OCI-LY1 (cell line): ENCODE data around the gene FAT1.

Experiments used
- H2AFZ ChIP-seq: fragments of 200-600 bp; sonication (generic), shearing (Covaris generic); 2 replicates; pipeline ENCODE4 v1.6.0; 2014; ENCODE audit warnings: antibody characterized with exemption, mild to moderate bottlenecking, low read length
- H3F3A ChIP-seq: fragments of 200-600 bp; sonication (generic), shearing (Covaris generic); 2 replicates; pipeline ENCODE4 v1.6.0; 2014; ENCODE audit warnings: mild to moderate bottlenecking, antibody characterized with exemption, low read length, moderate library complexity; ENCODE audit not compliant: insufficient read depth
- H3K27ac ChIP-seq: fragments of 200-600 bp; sonication (generic); 2 replicates; pipeline ENCODE4 v1.5.1; 2014; ENCODE audit warnings: low read length, mixed run types, mild to moderate bottlenecking, low read depth; ENCODE audit not compliant: poor library complexity, severe bottlenecking
- H3K27me3 ChIP-seq: fragments of 200-600 bp; sonication (generic); 2 replicates; pipeline ENCODE4 v1.6.0; 2014; ENCODE audit warnings: antibody characterized with exemption, mild to moderate bottlenecking, low read length, moderate library complexity; ENCODE audit not compliant: insufficient read depth
- H3K36me3 ChIP-seq: fragments of 200-600 bp; sonication (generic); 2 replicates; pipeline ENCODE4 v1.6.1; 2014; ENCODE audit warnings: mild to moderate bottlenecking, antibody characterized with exemption, low read length, moderate library complexity, mixed read lengths; ENCODE audit not compliant: insufficient read depth
- H3K4me1 ChIP-seq: fragments of 200-600 bp; sonication (generic); 2 replicates; pipeline ENCODE4 v1.5.1; 2014; ENCODE audit warnings: mild to moderate bottlenecking, low read length, moderate library complexity; ENCODE audit not compliant: insufficient read depth, severe bottlenecking
- H3K4me2 ChIP-seq: fragments of 200-600 bp; sonication (generic), shearing (Covaris generic); 2 replicates; pipeline ENCODE4 v1.6.1; 2014; ENCODE audit warnings: low read length
- H3K4me3 ChIP-seq: fragments of 200-600 bp; sonication (generic); 2 replicates; pipeline ENCODE4 v1.5.1; 2014; ENCODE audit warnings: low read length, low read depth, mild to moderate bottlenecking, mixed read lengths; ENCODE audit not compliant: poor library complexity, severe bottlenecking
- H3K79me2 ChIP-seq: fragments of 200-600 bp; shearing (Covaris generic); 2 replicates; pipeline ENCODE4 v1.6.1; 2016; ENCODE audit warnings: mixed run types, low read length, mixed read lengths; ENCODE audit not compliant: insufficient read depth
- H3K9ac ChIP-seq: fragments of 200-600 bp; sonication (generic), shearing (Covaris generic); 2 replicates; pipeline ENCODE4 v1.6.1; 2014; ENCODE audit warnings: mild to moderate bottlenecking, low read length, mixed read lengths
- H3K9me2 ChIP-seq: fragments of 200-600 bp; sonication (generic), shearing (Covaris generic); 2 replicates; pipeline ENCODE4 v1.6.1; 2014; ENCODE audit warnings: low read depth, mild to moderate bottlenecking, low read length, mixed read lengths
- H3K9me3 ChIP-seq: fragments of 200-600 bp; shearing (Covaris generic); 2 replicates; pipeline ENCODE4 v1.6.1; 2014; ENCODE audit warnings: low read length, mixed read lengths
- H4K20me1 ChIP-seq: fragments of 200-600 bp; sonication (generic), shearing (Covaris generic); 2 replicates; pipeline ENCODE4 v1.6.0; 2016; ENCODE audit warnings: mild to moderate bottlenecking, low read length; ENCODE audit not compliant: insufficient read depth
- EZH2 ChIP-seq: fragments of 200-600 bp; sonication (generic), shearing (Covaris generic); IDR thresholded peaks from 2 replicates; pipeline ENCODE4 v1.8.0; 2017; ENCODE audit warnings: borderline replicate concordance, mixed run types, mild to moderate bottlenecking, antibody characterized with exemption, low read length, moderate library complexity, mixed read lengths
- TF ChIP-seq, protein P1 (sequence below): fragments of 200-600 bp; sonication (generic), shearing (Covaris generic); IDR thresholded peaks from 2 replicates; pipeline ENCODE4 v1.5.1; 2017; ENCODE audit warnings: mild to moderate bottlenecking, antibody characterized with exemption, low read length, moderate library complexity, mixed read lengths

Gene FAT1

DNA sequence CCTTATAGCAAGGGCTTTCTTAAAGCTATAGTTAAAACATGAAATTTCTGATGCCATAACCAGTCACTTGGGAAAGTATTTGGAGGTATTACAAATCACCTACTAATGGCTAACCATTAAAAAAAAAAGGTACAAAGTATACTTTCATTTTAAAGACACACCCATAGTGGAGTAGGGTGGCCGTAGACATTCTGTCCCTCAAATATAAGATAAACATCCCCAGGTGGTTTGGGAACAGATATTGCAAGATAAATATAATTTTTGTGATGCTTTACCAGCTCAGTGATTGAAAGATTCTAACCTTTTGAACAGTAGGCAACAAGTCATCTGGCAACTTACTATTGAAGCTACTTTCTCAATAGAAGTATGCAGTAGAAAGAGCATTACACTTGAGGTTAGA is 6.2 kb upstream of the FAT1 start:
- Histone ChIP-seq H3K9me2 (no peaks in the 10 kb centered on the region), H3F3A (no peaks in the 10 kb centered on the region), H3K9me3 (peaks cover 11% of the 10 kb centered on the region; the same call in 1 of the 2 replicates), H2AFZ (no peak overlapping the region), H3K4me1 (no peaks in the 10 kb centered on the region), H3K9ac (no peak overlapping the region), H3K27me3 (no peaks in the 10 kb centered on the region), H3K27ac (no peak overlapping the region), H3K36me3 (no peaks in the 10 kb centered on the region), H4K20me1 (no peaks in the 10 kb centered on the region), H3K4me3 (no peak overlapping the region), H3K79me2 (no peaks in the 10 kb centered on the region), H3K4me2 (no peak overlapping the region)
- TF ChIP-seq, protein P1, sequence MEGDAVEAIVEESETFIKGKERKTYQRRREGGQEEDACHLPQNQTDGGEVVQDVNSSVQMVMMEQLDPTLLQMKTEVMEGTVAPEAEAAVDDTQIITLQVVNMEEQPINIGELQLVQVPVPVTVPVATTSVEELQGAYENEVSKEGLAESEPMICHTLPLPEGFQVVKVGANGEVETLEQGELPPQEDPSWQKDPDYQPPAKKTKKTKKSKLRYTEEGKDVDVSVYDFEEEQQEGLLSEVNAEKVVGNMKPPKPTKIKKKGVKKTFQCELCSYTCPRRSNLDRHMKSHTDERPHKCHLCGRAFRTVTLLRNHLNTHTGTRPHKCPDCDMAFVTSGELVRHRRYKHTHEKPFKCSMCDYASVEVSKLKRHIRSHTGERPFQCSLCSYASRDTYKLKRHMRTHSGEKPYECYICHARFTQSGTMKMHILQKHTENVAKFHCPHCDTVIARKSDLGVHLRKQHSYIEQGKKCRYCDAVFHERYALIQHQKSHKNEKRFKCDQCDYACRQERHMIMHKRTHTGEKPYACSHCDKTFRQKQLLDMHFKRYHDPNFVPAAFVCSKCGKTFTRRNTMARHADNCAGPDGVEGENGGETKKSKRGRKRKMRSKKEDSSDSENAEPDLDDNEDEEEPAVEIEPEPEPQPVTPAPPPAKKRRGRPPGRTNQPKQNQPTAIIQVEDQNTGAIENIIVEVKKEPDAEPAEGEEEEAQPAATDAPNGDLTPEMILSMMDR: no peak
- TF ChIP-seq EZH2: no peak

- H3K9me3 ChIP-seq: peaks cover 11% of the 10 kb centered on the region; the same call in 1 of the 2 replicates
- no peak overlapping the region for H3K27ac ChIP-seq
- no peaks in the 10 kb centered on the region for H4K20me1 ChIP-seq
- TF ChIP-seq, protein P1: no peak
- TF ChIP-seq EZH2: no peak
- H2AFZ ChIP-seq: no peak overlapping the region
- no peaks in the 10 kb centered on the region for H3K9me2 ChIP-seq
- H3K4me2 ChIP-seq: no peak overlapping the region
- no peaks in the 10 kb centered on the region for H3K36me3 ChIP-seq
- H3K27me3 ChIP-seq: no peaks in the 10 kb centered on the region
- H3K4me1 ChIP-seq: no peaks in the 10 kb centered on the region
- no peaks in the 10 kb centered on the region for H3K79me2 ChIP-seq
- no peak overlapping the region for H3K4me3 ChIP-seq
- no peak overlapping the region for H3K9ac ChIP-seq
- H3F3A ChIP-seq: no peaks in the 10 kb centered on the region
Measured at GRCh38 chr4:186728631-186729271, 5.1 kb upstream of the FAT1 start.

GRCh38 chr4:186727977-186728519 is 4.4 kb upstream of the FAT1 start:
- Histone ChIP-seq H3K9ac (no peak overlapping the region), H3K9me3 (peaks cover 11% of the 10 kb centered on the region; the same call in 1 of the 2 replicates), H3K4me2 (no peak overlapping the region), H4K20me1 (no peaks in the 10 kb centered on the region), H3K4me1 (no peaks in the 10 kb centered on the region), H3K36me3 (no peaks in the 10 kb centered on the region), H3K9me2 (no peaks in the 10 kb centered on the region), H3K79me2 (no peaks in the 10 kb centered on the region), H3K27me3 (no peaks in the 10 kb centered on the region), H3F3A (no peaks in the 10 kb centered on the region), H3K4me3 (no peak overlapping the region), H3K27ac (no peak overlapping the region), H2AFZ (no peak overlapping the region)
- TF ChIP-seq, protein P1: no peak
- no peak for TF ChIP-seq EZH2
